Myocyte (in vitro differentiated cells): ENCODE data around the gene CD82. TPM values are rescaled to one million over a fixed set of nuclear protein-coding genes. Genes with fewer than 3 reads are reported as not detected.
A peak's percentile ranks its signal among the peaks of the same experiment; 100 is the strongest.

ENCODE experiments used
- DNase-seq: peaks from one replicate; pipeline ENCODE4 v3.0.0-alpha.2; 2012; ENCODE audit warnings: low read depth
- polyA plus RNA-seq: library from polyadenylated mRNA; unstranded; fragments of >200 nt; gene quantifications from one replicate; pipeline ENCODE4 v1.2.1, GENCODE V29; 2012; ENCODE audit warnings: missing spikeins
- total RNA-seq: library from RNA; depleted of rRNA; stranded (reverse); fragments of >200 nt; gene quantifications from 2 replicates; pipeline ENCODE4 v1.2.3, GENCODE V29; 2014

The CD82 gene, protein sequence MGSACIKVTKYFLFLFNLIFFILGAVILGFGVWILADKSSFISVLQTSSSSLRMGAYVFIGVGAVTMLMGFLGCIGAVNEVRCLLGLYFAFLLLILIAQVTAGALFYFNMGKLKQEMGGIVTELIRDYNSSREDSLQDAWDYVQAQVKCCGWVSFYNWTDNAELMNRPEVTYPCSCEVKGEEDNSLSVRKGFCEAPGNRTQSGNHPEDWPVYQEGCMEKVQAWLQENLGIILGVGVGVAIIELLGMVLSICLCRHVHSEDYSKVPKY
- total RNA-seq: 98.2 and 135 TPM in 2 replicates
- 314 TPM for polyA plus RNA-seq

DNA sequence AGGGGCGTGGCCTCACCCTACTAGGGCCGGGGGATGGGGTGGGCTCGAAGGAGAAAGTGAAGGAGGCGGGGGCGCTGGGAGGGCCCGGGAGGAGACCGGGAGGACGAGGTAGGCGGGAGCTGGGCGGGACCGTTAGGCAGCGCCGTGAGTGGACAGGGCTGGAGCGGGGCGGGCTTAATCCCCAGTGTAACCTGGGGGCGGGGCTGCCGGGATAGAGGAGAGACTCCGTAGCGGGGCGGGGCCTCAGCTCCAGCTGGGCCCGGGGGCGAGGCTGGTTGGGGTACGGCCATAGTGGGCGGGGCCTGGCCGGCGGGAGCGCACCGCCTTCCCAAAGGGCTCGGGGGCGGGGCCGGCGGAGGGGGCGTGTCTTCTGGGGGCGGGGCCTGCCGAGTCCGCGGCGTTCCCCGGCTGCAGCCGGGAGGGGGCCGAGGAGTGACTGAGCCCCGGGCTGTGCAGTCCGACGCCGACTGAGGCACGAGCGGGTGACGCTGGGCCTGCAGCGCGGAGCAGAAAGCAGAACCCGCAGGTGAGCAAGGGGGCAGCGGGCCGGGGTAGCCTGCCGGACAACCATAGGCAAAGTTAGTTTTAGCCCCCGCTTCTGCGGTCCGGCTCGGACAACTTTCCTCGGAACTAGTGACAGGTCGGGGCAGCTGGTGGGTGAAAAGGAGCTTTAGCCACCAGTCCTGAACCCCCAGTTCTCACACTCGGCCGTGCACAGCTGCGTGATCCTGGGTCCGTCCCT, at the start of gene CD82:
Gene CD82 (plus strand): TSS at position 453 of the 742 bp plus-strand sequence. CDS start 29,000 bp downstream, outside the sequence.
- DNase-seq: peak; percentile 99

DNA sequence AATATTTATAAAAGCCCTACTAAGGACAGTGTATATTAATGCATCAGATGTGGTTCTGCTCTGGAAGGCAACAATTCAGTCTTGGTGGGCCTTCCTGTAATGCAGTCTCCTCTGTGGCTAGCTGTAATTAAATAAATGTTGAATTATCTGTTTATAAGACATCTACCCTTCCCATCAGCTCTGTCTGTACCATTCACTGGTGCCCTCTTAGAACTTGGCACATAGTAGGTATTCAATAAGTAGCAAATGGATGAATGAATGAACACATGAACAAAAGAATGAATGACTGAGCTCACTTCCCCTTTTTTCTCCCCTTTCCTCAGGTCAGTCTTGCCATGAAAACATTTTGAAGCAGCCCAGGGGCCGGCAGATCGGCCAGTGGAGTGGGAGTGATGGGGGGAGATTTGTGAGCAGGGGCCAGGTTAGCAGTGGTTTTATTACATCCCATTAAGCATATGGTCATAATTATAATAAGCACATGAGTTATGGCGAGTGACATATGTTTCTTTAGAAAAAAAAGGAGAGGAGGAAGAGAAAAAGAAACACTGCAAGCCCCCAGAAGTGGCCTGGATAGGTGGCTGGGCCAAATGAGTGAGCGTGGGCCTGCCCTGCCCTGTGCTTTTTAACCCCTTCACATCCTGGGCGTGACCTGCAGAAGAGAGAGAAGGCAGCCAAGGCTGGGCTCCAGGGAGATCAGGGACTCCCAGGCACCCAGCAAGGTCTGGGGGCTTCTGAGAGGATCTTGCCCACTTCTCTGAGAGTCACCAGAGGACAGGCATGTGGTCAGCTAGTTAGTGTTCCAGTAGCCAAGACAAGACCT, 48.6 kb upstream of the CD82 start:
- no peak for DNase-seq

GRCh38 chr11:44517541-44517940, 47.9 kb upstream of the CD82 start:
- no peak for DNase-seq

GRCh38 chr11:44518968-44519550, 46.4 kb upstream of the CD82 start:
- no peak for DNase-seq

GRCh38 chr11:44519989-44520737, 45.3 kb upstream of the CD82 start:
- DNase-seq: no peak

DNA sequence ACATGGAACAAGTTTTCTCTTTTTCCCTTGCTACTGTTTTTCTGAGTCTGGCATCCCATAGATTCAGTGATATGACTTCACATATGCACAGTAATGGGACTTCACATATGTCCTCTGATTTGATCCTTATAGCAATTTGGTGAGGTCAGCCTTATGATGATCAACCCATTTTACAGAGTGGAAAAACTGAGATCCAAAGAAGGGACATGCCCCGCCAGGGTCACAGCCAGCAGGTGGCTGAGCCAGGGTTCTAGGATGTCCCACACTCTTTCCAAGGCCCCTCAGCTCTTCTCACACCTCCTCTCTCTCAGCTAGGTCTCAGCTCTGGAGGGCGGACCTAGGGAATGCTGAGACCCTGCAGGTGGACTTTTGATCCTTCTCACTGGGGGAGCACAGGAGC, 44.3 kb upstream of the CD82 start:
- DNase-seq: no peak

DNA sequence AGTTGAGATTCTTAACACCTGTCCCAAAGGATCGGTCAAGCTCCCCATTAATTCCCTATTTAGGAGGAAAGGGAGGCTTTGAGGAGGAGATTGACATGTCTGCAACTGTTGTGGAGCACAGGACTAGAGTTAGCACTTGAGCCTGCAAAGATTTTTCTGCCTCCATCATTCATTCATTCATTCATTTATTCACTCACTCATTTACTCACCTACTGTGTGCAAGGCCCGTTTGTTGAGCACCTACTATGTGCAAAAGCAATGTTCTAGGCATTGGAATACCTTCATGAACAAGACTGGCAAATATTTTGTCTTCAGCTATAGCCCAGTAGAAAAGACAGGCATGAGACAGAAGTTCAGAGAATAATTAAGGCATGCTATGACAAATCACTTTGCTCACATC, 43.2 kb upstream of the CD82 start:
- DNase-seq: no peak

DNA sequence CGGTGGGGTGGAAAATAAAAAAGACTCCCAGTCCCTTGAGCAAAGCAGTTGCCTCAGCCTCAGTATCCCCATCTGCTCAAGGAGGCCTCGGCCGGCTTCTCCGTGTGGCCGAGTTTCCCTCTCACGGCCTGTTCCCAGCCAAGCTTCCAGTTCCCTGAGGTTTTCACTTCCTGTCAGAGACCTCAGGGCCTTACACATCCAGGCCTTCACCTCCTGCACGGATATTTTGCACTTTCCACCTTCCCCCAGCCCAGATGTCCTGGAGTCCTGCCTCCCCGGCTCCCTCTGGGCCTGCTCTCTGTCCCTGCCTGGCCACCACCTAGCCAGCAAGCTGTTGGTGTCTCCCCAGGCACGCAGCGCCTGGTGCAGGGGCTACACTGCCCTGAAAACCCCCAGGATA, 41.1 kb upstream of the CD82 start:
- no peak for DNase-seq

DNA sequence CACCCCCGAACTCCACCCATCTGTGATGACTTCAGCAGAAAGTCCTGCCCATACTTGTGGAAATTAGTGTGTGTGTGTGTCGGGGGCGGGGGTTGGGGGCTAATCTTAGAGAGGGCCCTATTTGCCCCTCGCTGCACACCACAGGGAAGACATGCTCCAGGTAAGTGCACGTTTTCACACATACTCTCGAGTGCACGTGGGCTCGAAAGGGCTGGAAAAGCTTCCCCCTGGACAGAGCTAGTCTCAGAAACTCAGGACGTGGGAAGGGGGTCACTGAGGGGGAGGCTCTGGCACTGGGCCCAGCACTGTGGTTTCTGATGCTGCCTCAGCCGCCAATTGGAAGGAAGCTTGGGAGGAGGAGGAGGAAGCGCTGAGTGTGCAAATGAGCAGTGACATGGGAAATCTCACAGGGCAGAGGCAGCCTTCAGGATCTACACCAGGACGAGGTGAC, 40.7 kb upstream of the CD82 start:
- DNase-seq: no peak

GRCh38 chr11:44525473-44526252, 39.8 kb upstream of the CD82 start:
- no peak for DNase-seq

DNA sequence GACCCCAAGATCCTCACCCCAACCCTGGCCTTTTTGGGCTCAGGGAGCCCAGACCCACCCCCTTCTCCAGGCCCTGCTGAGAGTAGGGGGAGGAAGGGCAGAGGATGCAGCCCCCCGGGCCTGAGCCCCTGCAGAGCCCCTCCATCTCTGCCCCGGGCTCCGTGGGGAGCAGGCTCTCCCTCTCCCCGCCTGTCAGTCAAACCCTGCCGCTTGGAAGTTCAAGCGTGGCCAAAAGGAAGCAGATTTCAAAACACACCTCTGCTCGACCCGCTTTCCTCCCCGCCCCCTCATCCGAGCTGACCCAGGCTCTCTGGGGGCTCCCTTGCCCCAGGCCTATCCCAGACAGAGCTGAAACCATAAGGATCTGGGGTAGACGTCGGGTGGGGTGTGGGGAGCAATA, 39.0 kb upstream of the CD82 start:
- no peak for DNase-seq

DNA sequence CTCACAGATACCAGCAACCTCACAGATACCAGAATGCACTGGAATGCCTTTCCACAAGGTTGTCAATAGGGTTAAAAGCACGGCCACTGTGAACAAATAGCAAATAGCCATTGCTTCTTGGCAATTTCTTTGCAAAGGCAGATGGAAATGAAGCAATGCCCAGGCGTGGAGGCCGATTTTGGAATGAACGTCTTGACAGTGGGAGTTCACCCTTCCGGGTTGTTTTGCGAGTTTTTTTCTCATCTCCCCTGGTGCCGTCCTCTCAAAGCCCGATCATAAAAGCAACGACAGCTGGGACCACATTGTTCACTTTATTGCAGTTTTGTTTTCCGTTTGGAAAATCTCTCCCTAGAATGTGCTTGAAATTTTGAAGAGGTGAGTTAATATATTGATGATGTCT, 38.0 kb upstream of the CD82 start:
- no peak for DNase-seq

DNA sequence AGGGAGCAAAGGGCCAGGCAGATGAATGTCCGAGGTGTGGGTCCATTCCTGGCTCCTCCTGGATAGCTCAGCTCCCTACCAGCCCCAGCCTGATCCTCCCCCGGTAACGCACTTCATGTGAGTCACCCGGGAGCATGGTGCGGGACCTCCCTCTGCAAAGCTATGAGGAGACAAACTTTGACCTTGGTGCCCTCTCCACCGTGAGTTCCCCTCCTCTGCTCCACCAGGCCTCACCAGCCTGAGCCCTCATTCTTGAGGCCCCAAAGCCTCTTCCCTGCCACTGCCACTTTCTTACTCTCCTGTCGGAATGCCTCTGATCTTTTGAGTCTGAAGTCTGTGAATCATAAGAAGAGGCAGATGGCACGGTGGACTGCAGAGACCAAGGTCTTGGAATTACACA, 37.4 kb upstream of the CD82 start:
- no peak for DNase-seq

DNA sequence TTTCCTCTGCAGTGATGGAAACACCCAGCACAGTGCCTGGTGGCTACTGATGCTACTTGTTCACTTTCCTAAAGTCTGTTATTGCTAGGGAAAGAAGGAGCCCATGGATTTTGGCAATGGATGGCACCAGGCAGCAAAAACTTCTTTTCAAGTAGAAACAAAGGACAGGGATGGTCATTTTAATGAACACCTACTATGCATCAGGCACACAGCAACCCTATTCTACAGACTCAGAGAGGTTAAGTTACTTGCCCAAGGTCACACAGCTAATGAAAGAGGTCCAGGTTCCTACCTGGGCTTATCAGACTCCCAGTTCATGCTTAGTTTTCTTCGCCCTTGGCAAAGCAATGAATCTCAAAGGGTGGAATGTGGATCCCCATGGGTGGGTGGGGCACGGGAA, 36.9 kb upstream of the CD82 start:
- no peak for DNase-seq

GRCh38 chr11:44529895-44530412, 35.5 kb upstream of the CD82 start:
- DNase-seq: no peak

DNA sequence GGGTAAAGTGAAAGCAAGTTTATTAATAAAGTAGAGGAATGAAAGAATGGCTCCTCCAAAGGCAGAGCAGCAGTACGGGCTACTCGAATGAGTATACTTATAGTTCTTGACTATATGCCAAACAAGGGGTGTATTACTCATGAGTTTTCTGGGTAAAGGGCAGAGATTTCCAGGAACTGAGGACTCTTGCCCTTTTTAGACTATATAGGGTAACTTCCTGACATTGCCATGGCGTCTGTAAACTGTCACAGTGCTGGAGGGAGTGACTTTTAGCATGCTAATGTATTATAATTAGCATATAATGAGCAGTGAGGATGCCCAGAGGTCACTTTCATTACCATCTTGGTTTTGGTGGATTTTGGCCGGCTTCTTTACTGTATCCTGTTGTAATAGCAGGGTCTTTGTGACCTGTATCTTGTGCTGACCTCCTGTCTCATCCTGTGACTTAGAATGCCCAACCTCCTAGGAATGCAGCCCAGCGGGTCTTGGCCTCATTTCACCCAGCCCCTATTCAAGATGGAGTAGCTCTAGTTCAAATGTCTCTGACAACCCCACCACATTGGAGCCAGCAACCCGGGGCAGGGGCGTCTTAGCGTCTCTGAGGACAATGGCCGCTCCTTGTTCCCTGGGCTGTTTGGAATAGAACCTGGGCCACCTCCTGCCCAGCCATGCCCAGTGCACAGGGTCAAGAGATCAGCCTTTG, 34.9 kb upstream of the CD82 start:
- DNase-seq: no peak

DNA sequence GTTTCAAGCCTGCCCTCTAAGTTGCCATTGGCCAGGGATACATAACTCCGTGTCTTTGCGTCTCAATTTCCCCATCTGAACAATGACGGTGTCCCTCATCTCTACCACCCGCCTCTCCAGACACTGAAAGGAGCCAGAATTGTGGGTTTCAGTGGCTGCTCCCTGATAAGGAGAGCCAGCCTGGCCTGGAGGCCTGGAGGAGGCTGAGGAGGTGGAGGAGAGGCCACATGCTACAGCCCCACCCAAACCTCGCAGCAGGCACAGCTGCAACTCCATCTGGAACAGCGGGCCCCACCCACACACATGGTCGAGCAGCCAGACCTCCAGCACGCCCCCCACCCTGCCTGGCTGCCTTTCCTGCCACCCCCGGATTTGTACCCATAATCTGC, 34.4 kb upstream of the CD82 start:
- DNase-seq: no peak

- no peak for DNase-seq
These were observed 33.8 kb upstream of the CD82 start for GRCh38 chr11:44531636-44532035.

DNA sequence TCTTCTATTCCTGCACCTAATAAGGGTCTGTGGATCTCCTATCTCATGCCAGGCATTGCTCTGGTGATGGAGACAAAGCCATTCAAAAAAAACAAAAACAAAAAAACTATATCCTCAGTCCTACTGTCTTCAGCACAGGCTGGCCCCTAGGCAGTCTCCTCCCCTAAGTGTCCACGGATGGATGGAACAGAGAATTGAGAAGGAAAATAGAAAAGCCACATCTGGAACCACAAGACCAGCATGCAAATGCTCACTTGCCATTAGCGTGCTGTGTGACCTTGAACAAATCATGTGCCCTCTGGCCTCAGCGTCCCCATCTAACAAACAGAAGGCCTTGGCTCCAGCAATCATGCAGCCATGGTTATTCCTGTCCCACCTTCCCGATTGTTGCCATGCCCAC, 32.7 kb upstream of the CD82 start:
- no peak for DNase-seq
